ENCODE results near the gene OR1N2.
"Not testable (repeated sequence)": the region's sequence is repeated elsewhere in the genome, so short reads cannot be mapped to it uniquely, and the experiment has no call there.

OR1N2 gene

DNA sequence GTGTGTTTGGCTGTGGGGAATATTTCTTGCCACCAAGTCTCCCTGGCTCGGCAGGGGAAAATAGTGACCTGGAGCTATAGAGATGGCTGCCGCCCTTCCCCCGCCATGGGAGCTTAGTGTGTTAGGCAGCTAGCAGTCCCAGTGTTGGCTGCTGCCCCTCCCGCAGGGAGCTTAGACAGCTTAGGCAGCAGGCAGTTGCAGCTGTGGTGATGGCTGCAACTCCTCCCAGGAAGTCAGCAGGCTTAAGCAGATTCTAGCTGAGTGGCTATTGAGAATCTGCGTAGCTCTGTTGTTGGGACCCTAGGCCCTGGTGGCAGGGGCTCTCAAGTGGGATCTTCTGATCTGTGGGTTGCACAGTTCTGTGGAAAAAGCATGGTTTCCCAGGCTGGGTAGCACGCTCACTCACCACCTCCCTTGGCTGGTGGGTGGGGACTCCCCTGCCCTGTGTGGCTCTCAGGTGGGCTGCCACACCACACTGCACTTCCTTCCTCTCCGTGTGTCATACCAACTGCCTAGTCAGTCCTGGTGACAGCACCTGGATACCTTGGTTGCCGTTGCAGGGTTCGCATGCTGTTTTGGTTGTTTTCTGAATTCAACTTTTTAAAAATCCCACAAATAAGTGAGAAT lies 9.3 kb downstream of the OR1N2 start:
- TF ChIP-seq, protein P1, sequence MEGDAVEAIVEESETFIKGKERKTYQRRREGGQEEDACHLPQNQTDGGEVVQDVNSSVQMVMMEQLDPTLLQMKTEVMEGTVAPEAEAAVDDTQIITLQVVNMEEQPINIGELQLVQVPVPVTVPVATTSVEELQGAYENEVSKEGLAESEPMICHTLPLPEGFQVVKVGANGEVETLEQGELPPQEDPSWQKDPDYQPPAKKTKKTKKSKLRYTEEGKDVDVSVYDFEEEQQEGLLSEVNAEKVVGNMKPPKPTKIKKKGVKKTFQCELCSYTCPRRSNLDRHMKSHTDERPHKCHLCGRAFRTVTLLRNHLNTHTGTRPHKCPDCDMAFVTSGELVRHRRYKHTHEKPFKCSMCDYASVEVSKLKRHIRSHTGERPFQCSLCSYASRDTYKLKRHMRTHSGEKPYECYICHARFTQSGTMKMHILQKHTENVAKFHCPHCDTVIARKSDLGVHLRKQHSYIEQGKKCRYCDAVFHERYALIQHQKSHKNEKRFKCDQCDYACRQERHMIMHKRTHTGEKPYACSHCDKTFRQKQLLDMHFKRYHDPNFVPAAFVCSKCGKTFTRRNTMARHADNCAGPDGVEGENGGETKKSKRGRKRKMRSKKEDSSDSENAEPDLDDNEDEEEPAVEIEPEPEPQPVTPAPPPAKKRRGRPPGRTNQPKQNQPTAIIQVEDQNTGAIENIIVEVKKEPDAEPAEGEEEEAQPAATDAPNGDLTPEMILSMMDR (conservative IDR thresholded peaks at IDR 0.05; ENCODE audit: low read length), result no peak
- no peak overlapping the region for H3K4me3 ChIP-seq (ENCODE audit: low read length)
- no peak for DNase-seq (ENCODE audit: low read depth)

DNA sequence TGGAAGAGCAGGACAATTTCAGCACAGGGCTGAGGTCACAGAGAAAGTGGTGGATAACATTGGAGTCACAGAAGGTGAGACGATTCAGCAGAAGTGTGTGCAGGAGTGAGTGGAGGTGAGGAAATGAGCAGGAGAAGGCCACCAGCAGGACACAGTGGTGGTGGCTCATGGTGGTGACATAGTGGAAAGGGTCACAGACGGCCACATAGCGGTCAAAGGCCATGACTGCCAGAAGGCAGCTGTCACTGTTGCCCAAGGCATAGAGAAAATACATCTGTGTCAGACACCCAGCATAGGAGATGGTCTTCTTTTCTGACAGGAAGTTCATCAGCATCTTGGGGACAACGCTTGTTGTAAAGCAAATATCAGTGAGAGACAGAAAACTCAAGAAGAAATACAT lies 15.0 kb downstream of the OR1N2 start:
- TF ChIP-seq, protein P1 (conservative IDR thresholded peaks at IDR 0.05; ENCODE audit: low read length), result no peak
- no peak overlapping the region for H3K4me3 ChIP-seq (ENCODE audit: low read length)
- DNase-seq (ENCODE audit: low read depth), result no peak

DNA sequence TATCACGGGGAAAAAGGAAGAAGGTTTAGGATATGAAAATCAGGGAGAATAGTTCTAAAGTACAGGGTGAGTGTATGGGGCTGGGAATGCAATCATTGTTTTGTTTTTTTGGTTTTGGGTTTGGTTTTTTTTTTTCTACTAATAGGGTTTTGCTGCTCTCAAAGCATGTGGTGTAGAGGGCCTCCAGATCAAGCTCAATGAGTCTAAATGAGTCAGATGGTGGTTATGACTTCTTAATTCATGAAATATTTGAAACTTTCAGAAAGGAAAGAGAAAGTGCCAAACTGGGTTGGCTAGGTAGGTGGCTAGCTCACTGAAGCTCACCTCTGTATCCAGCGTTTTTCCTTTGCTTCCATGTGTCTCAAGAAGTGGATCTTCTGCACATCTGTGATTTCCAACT lies 19.5 kb downstream of the OR1N2 start:
- no peak overlapping the region for H3K4me3 ChIP-seq (ENCODE audit: low read length)
- TF ChIP-seq, protein P1 (conservative IDR thresholded peaks at IDR 0.05; ENCODE audit: low read length), result no peak
- DNase-seq (ENCODE audit: low read depth), result peak; percentile 61

DNA sequence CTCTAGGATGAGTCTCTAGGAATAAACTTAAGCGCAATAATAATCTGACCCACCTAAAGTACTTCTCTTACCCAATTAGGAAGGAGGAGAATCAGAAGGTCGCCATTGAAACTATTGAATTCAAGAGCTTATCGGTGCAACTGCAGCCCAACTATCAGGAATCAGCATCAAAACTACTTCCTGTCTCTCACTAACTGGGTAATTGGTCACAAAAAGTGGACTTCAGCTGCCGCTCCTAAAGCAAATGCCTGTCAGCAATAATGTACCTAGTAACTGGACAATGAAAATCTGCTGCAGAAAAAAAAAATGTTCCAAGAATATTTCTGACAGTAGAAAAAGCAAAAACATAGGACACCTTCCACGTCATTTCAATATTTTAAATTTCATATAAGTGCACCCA lies 27.0 kb downstream of the OR1N2 start:
- DNase-seq (ENCODE audit: low read depth), result no peak
- TF ChIP-seq, protein P1 (conservative IDR thresholded peaks at IDR 0.05; ENCODE audit: low read length), result no peak
- H3K4me3 ChIP-seq (ENCODE audit: low read length), result no peak overlapping the region

DNA sequence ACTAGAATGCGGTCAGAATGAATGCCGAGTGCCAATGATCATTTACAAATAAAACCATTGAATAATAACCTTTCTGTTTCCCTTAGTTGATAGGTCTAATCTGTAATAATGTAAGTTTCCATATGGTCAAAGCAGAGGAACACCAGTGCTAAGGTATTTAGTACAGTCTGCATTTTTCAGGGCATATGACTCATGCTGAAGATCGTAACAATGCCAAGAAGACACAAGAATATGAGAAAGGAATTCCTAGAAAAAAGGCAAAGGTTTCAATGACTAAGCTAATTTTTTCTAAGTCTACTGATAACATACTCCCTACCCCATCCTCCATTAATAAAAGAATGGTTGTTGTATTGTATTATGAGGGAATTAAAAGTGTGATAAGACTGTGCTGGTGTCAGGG lies 27.4 kb downstream of the OR1N2 start:
- TF ChIP-seq, protein P1 (conservative IDR thresholded peaks at IDR 0.05; ENCODE audit: low read length), result no peak
- DNase-seq (ENCODE audit: low read depth), result peak; percentile 84
- H3K4me3 ChIP-seq (ENCODE audit: low read length), result no peak overlapping the region

DNA sequence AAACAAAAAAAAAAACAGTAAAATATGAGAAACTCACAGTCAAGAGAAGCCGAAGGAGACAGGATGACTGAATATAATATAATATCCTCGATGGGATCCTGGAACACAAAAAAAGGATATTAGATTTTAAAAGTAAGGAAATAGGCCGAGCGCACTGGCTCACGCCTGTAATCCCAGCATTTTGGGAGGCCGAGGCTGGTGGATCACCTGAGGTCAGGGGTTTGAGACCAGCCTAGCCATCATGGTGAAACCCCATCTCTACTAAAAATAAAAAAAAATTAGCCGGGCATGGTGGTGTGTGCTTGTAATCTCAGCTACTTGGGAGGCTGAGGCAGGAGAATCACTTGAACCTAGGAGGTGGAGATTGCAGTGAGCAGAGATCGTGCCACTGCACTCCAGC lies 30.4 kb downstream of the OR1N2 start, which contains the start of gene OR1L8:
Gene OR1L8, minus strand, starts transcription at position 101 of the 400 bp plus-strand sequence. CDS start 14,907 bp downstream, outside the sequence.
- not testable (repeated sequence) for DNase-seq (ENCODE audit: low read depth); H3K4me3 ChIP-seq (ENCODE audit: low read length)
